Testis (tissue), 2 donors: Measurements from ENCODE around the gene ITGA1.

Experiments used
- POLR2A ChIP-seq: fragments of 450-650 bp; IDR thresholded peaks from one replicate; pipeline ENCODE4 v1.6.1; 2017; ENCODE audit warnings: antibody characterized with exemption, mild to moderate bottlenecking, moderate library complexity
- TF ChIP-seq, protein P1 (sequence below), 3 experiments: fragments of 450-650 bp in 2 of 3; fragments of 200-600 bp in 1 of 3; sonication (generic) in 1 of 3; IDR thresholded peaks; one replicate each; pipeline ENCODE4 v1.5.1; 2016 to 2019; ENCODE audit warnings: antibody characterized with exemption in 3 of 3, mild to moderate bottlenecking in 2 of 3, moderate library complexity in 1 of 3

DNA sequence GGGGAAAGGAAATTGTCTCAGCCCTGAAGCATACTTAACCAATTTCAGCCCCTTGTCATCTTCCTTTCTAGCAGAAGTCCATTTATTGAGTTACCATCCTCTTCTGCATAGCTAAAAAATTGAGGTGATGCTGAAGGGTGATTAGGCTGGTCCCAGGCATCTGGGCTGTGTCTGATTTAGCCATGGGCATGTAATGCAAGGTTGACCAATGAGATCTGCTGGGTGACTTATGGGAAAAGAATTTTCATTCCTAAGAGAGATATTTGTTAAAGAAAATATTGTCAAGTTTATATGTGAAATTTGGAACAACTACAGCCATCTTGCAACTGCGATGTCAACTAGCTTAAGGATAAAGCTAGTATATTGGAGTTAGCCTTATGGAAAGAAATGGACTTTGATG, 206.6 kb downstream of the ITGA1 start:
- TF ChIP-seq POLR2A = no peak
- TF ChIP-seq, protein P1, sequence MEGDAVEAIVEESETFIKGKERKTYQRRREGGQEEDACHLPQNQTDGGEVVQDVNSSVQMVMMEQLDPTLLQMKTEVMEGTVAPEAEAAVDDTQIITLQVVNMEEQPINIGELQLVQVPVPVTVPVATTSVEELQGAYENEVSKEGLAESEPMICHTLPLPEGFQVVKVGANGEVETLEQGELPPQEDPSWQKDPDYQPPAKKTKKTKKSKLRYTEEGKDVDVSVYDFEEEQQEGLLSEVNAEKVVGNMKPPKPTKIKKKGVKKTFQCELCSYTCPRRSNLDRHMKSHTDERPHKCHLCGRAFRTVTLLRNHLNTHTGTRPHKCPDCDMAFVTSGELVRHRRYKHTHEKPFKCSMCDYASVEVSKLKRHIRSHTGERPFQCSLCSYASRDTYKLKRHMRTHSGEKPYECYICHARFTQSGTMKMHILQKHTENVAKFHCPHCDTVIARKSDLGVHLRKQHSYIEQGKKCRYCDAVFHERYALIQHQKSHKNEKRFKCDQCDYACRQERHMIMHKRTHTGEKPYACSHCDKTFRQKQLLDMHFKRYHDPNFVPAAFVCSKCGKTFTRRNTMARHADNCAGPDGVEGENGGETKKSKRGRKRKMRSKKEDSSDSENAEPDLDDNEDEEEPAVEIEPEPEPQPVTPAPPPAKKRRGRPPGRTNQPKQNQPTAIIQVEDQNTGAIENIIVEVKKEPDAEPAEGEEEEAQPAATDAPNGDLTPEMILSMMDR (IDR thresholded peaks at IDR 0.05) = no peak
